Body of pancreas (tissue), 4 donors: Measurements from ENCODE around the gene APAF1.

Experiments
- POLR2A ChIP-seq, 3 donors: fragments of 450-650 bp; IDR thresholded peaks; one replicate each; pipeline ENCODE4 v1.6.1; 2016; ENCODE audit warnings: antibody characterized with exemption in 3 of 3, mild to moderate bottlenecking in 2 of 3
- TF ChIP-seq, protein P1 (sequence below), 7 experiments: fragments of 450-650 bp in 4 of 7; fragments of 200-600 bp in 3 of 7; sonication (generic) in 3 of 7; IDR thresholded peaks; one replicate each; pipeline ENCODE4 v1.5.1; 2016 to 2019; ENCODE audit warnings: antibody characterized with exemption in 7 of 7

DNA sequence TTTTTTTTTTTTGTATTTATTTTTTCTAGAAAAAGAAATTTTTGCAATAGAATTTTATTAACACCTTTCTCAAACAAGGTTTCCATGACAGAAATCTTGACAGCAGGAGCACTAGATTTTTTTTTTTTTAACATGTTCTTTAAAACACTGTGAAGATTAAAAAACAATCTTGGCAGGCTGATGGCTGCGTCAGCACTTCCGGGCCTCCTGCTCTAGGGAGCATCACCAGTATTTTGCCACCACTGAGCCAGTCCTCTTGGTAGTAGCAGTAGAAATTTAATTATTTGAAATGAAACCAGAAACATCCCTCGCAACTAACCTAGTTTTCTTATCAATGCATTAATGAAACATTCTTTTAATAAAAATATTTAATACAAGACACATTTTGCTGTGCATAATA is 99.6 kb downstream of the APAF1 start:
- TF ChIP-seq, protein P1, sequence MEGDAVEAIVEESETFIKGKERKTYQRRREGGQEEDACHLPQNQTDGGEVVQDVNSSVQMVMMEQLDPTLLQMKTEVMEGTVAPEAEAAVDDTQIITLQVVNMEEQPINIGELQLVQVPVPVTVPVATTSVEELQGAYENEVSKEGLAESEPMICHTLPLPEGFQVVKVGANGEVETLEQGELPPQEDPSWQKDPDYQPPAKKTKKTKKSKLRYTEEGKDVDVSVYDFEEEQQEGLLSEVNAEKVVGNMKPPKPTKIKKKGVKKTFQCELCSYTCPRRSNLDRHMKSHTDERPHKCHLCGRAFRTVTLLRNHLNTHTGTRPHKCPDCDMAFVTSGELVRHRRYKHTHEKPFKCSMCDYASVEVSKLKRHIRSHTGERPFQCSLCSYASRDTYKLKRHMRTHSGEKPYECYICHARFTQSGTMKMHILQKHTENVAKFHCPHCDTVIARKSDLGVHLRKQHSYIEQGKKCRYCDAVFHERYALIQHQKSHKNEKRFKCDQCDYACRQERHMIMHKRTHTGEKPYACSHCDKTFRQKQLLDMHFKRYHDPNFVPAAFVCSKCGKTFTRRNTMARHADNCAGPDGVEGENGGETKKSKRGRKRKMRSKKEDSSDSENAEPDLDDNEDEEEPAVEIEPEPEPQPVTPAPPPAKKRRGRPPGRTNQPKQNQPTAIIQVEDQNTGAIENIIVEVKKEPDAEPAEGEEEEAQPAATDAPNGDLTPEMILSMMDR (IDR thresholded peaks at IDR 0.05), result no peak
- TF ChIP-seq POLR2A (IDR thresholded peaks at IDR 0.05), result no peak
